H1 (cell line): ENCODE measurements around the gene SRGAP3.

ENCODE experiments used
- GABPA ChIP-seq: IDR thresholded peaks from 2 replicates; pipeline ENCODE4 v1.6.1; 2011; ENCODE audit warnings: mild to moderate bottlenecking, low read length, moderate library complexity, borderline replicate concordance; ENCODE audit not compliant: insufficient read depth
- KDM1A ChIP-seq: fragments of 200-600, 300-600 bp; sonication (generic); IDR thresholded peaks from 2 replicates; pipeline ENCODE4 v1.7.1; 2016; ENCODE audit warnings: mild to moderate bottlenecking, low read length, borderline replicate concordance
- POLR2A ChIP-seq, 2 experiments: IDR thresholded peaks; 1 replicate in 1 of 2; 2 replicates in 1 of 2; pipeline ENCODE4 v1.6.1; 2011; ENCODE audit warnings: low read depth in 2 of 2, low read length in 2 of 2, mild to moderate bottlenecking in 2 of 2; ENCODE audit errors: control extremely low read depth in 1 of 2
- POLR2AphosphoS5 ChIP-seq: IDR thresholded peaks from 2 replicates; pipeline ENCODE4 v1.6.1; 2011; ENCODE audit warnings: low read depth, low read length
- TF ChIP-seq, protein P1 (sequence below): IDR thresholded peaks from 2 replicates; pipeline ENCODE4 v1.6.1; 2011; ENCODE audit warnings: low read depth, mild to moderate bottlenecking, low read length; ENCODE audit not compliant: insufficient read depth

GRCh38 chr3:8985876-8986275 lies 263.6 kb downstream of the SRGAP3 start:
- TF ChIP-seq POLR2AphosphoS5 = no peak
- TF ChIP-seq, protein P1, sequence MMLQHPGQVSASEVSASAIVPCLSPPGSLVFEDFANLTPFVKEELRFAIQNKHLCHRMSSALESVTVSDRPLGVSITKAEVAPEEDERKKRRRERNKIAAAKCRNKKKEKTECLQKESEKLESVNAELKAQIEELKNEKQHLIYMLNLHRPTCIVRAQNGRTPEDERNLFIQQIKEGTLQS = no peak
- TF ChIP-seq KDM1A = no peak
- no peak for TF ChIP-seq GABPA
- TF ChIP-seq POLR2A (IDR thresholded peaks at IDR 0.05; ENCODE audit: control extremely low read depth in 1 of 2, low read depth in 2 of 2, low read length in 2 of 2) = no peak
